ENCODE data around the gene LRP8. TPM values are rescaled to one million over a fixed set of nuclear protein-coding genes. Genes with fewer than 3 reads are reported as not detected.
A peak's percentile ranks its signal among the peaks of the same experiment; 100 is the strongest.

The LRP8 gene
- total and polyA plus RNA-seq, 2 of the 13 experiments (the other 11 are each of a cell fraction or from before 2014, with no cell fraction given): 17.3 to 17.4 TPM

DNA sequence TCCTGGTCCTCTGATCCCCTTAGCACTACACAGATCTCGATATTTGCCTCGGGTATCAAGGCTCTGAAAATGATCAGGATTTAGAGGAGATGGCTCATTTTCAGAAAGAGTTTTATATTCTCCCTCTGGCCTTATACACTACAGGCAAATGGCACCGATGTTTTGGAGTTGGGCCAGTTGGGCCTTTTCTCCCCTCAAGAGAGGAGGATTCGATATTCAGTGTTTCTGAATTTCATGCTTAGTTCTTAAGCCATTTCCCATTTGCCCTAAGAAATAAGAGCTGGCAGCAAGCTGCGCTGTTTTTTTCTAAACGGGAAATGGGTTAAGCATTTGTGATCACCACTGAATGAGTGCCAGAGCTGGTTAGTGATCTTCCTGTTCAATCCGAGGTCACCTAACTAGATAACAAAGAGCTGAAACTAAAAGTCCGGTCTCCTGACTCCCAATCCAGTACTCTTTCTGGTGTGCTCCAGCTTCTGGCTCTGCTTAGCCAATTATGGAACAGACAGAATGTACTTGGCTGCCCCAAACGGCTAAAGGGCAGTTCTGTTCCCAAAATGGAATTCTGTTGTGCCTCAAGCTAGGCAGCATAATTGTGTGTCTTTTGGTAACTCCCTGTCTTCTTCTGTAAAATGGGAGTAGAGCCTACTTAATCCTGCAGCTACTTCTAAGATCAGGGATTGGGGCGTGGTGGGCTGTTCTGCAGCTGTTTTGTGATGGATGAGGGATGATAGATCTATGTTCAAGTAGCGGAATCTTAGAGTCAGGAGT is 132.4 kb downstream of the LRP8 start:
- Histone ChIP-seq H3K27me3 (ENCODE audit: control insufficient read depth in 1 of 2, insufficient read depth in 2 of 2, low read length in 2 of 2) (no peaks in the 10 kb centered on the region; a peak in 1 of 5 replicates), H3K4me3 (replicated peaks in 1 of 3; ENCODE audit: insufficient read depth in 1 of 3, low read depth in 2 of 3, low read length in 3 of 3) (peak overlapping the region in 2 of 3 experiments; percentile 84 to 91; a peak in 2 of 6 replicates), H3K9ac (ENCODE audit: insufficient read depth, low read depth, low read length) (peak overlapping the region; percentile 95; the same call in 1 of the 2 replicates), H3K9me3 (ENCODE audit: low read length) (no peaks in the 10 kb centered on the region), H3K79me2 (ENCODE audit: insufficient read depth, low read length) (peaks cover 17% of the 10 kb centered on the region), H3K4me2 (ENCODE audit: low read depth, low read length) (peak overlapping the region; percentile 74), H3K27ac (ENCODE audit: extremely low read length, insufficient read depth, low read length) (peak overlapping the region; percentile 87), H3K36me3 (replicated peaks in 1 of 2; ENCODE audit: control insufficient read depth in 1 of 2, insufficient read depth in 2 of 2, low read length in 2 of 2) (no peaks in the 10 kb centered on the region), H4K20me1 (ENCODE audit: insufficient read depth, low read length) (no peaks in the 10 kb centered on the region), H2AFZ (ENCODE audit: low read length) (no peak overlapping the region), H3K4me1 (ENCODE audit: insufficient read depth, low read length) (peaks cover 60% of the 10 kb centered on the region)
- no peak for DNase-seq (ENCODE audit: low spot score)
- FAIRE-seq: no peak
- ChIA-PET CTCF (ENCODE audit: low intra/inter-chr PET ratio, low total read pairs) (no interaction called here), POLR2A (interaction anchor here (0.9 to 2.0 kb wide), 10 partner anchors 12 to 181 kb away, joined by 3 to 17 read pairs (median 4); partner anchors contain the start of gene MAGOH)
- in situ Hi-C loops (cut with HindIII; ENCODE audit: extremely low pct_ligation_motif_present, low pct_unique_long_range_greater_than_20kb): no loop called here
- ATAC-seq: no peak
- intact Hi-C loops (cut with micrococcal nuclease; ENCODE audit: unreplicated experiment): loop anchor here (2.0 kb wide), 1 partner anchor 25 kb away; the partner anchor contains the start of gene CZIB
- no TSS peak for BruUV-seq (replicated peaks)
- WGBS (ENCODE audit: low lambda C conversion rate): 63% methylated on average over 11 of the region's 11 CpGs
- TF ChIP-seq, protein P1, sequence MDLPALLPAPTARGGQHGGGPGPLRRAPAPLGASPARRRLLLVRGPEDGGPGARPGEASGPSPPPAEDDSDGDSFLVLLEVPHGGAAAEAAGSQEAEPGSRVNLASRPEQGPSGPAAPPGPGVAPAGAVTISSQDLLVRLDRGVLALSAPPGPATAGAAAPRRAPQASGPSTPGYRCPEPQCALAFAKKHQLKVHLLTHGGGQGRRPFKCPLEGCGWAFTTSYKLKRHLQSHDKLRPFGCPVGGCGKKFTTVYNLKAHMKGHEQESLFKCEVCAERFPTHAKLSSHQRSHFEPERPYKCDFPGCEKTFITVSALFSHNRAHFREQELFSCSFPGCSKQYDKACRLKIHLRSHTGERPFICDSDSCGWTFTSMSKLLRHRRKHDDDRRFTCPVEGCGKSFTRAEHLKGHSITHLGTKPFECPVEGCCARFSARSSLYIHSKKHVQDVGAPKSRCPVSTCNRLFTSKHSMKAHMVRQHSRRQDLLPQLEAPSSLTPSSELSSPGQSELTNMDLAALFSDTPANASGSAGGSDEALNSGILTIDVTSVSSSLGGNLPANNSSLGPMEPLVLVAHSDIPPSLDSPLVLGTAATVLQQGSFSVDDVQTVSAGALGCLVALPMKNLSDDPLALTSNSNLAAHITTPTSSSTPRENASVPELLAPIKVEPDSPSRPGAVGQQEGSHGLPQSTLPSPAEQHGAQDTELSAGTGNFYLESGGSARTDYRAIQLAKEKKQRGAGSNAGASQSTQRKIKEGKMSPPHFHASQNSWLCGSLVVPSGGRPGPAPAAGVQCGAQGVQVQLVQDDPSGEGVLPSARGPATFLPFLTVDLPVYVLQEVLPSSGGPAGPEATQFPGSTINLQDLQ (CRISPR knock-in tag; IDR thresholded peaks at IDR 0.05): no peak
- no peak for TF ChIP-seq ZNF496 (CRISPR knock-in tag; IDR thresholded peaks at IDR 0.05; ENCODE audit: insufficient replicate concordance)
- 0 out of 2 replicates have a peak, but pooled peaks have one; percentile 37 for TF ChIP-seq KLF12 (CRISPR knock-in tag; IDR thresholded peaks at IDR 0.05; ENCODE audit: borderline replicate concordance)
- TF ChIP-seq, protein P2, sequence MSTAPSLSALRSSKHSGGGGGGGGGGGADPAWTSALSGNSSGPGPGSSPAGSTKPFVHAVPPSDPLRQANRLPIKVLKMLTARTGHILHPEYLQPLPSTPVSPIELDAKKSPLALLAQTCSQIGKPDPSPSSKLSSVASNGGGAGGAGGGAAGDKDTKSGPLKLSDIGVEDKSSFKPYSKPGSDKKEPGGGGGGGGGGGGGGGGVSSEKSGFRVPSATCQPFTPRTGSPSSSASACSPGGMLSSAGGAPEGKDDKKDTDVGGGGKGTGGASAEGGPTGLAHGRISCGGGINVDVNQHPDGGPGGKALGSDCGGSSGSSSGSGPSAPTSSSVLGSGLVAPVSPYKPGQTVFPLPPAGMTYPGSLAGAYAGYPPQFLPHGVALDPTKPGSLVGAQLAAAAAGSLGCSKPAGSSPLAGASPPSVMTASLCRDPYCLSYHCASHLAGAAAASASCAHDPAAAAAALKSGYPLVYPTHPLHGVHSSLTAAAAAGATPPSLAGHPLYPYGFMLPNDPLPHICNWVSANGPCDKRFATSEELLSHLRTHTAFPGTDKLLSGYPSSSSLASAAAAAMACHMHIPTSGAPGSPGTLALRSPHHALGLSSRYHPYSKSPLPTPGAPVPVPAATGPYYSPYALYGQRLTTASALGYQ (CRISPR knock-in tag; IDR thresholded peaks at IDR 0.05): 0 out of 2 replicates have a peak, but pooled peaks have one; percentile 43
- TF ChIP-seq ZNF441 (CRISPR knock-in tag; IDR thresholded peaks at IDR 0.05; ENCODE audit: borderline replicate concordance): 0 out of 2 replicates have a peak, but pooled peaks have one; percentile 7
- TF ChIP-seq, protein P3, sequence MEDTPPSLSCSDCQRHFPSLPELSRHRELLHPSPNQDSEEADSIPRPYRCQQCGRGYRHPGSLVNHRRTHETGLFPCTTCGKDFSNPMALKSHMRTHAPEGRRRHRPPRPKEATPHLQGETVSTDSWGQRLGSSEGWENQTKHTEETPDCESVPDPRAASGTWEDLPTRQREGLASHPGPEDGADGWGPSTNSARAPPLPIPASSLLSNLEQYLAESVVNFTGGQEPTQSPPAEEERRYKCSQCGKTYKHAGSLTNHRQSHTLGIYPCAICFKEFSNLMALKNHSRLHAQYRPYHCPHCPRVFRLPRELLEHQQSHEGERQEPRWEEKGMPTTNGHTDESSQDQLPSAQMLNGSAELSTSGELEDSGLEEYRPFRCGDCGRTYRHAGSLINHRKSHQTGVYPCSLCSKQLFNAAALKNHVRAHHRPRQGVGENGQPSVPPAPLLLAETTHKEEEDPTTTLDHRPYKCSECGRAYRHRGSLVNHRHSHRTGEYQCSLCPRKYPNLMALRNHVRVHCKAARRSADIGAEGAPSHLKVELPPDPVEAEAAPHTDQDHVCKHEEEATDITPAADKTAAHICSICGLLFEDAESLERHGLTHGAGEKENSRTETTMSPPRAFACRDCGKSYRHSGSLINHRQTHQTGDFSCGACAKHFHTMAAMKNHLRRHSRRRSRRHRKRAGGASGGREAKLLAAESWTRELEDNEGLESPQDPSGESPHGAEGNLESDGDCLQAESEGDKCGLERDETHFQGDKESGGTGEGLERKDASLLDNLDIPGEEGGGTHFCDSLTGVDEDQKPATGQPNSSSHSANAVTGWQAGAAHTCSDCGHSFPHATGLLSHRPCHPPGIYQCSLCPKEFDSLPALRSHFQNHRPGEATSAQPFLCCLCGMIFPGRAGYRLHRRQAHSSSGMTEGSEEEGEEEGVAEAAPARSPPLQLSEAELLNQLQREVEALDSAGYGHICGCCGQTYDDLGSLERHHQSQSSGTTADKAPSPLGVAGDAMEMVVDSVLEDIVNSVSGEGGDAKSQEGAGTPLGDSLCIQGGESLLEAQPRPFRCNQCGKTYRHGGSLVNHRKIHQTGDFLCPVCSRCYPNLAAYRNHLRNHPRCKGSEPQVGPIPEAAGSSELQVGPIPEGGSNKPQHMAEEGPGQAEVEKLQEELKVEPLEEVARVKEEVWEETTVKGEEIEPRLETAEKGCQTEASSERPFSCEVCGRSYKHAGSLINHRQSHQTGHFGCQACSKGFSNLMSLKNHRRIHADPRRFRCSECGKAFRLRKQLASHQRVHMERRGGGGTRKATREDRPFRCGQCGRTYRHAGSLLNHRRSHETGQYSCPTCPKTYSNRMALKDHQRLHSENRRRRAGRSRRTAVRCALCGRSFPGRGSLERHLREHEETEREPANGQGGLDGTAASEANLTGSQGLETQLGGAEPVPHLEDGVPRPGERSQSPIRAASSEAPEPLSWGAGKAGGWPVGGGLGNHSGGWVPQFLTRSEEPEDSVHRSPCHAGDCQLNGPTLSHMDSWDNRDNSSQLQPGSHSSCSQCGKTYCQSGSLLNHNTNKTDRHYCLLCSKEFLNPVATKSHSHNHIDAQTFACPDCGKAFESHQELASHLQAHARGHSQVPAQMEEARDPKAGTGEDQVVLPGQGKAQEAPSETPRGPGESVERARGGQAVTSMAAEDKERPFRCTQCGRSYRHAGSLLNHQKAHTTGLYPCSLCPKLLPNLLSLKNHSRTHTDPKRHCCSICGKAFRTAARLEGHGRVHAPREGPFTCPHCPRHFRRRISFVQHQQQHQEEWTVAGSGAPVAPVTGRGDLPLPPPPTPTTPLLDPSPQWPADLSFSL (CRISPR knock-in tag; IDR thresholded peaks at IDR 0.05): no peak
- no peak for TF ChIP-seq NFRKB (IDR thresholded peaks at IDR 0.05)
- TF ChIP-seq, protein P4, sequence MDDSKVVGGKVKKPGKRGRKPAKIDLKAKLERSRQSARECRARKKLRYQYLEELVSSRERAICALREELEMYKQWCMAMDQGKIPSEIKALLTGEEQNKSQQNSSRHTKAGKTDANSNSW (CRISPR knock-in tag; IDR thresholded peaks at IDR 0.05; ENCODE audit: borderline replicate concordance): no peak
- TF ChIP-seq, protein P5, sequence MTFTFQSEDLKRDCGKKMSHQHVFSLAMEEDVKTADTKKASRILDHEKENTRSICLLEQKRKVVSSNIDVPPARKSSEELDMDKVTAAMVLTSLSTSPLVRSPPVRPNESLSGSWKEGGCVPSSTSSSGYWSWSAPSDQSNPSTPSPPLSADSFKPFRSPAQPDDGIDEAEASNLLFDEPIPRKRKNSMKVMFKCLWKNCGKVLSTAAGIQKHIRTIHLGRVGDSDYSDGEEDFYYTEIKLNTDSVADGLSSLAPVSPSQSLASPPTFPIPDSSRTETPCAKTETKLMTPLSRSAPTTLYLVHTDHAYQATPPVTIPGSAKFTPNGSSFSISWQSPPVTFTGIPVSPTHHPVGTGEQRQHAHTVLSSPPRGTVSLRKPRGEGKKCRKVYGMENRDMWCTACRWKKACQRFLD (CRISPR knock-in tag; IDR thresholded peaks at IDR 0.05; ENCODE audit: borderline replicate concordance): no peak
